ENCODE measurements around the gene DTX1.

- no peak for TF ChIP-seq CTCF (IDR thresholded peaks at IDR 0.05)
- TF ChIP-seq POLR2A (IDR thresholded peaks at IDR 0.05) = no peak
Measured at GRCh38 chr12:113112043-113112899, 55.7 kb downstream of the DTX1 start.

All from uterus (tissue), 2 donors.